SH-SY5Y (cell line): ENCODE measurements around the gene XXYLT1.

ENCODE experiments used
- GATA2 ChIP-seq: IDR thresholded peaks from 2 replicates; pipeline ENCODE4 v1.6.1; 2011; ENCODE audit warnings: mild to moderate bottlenecking, low read depth, low read length
- GATA3 ChIP-seq: IDR thresholded peaks from 2 replicates; pipeline ENCODE4 v1.6.1; 2011; ENCODE audit warnings: low read depth, mild to moderate bottlenecking, low read length, moderate library complexity

GRCh38 chr3:195263193-195263924 is 7.6 kb downstream of the XXYLT1 start:
- TF ChIP-seq GATA3 (no peak), GATA2 (no peak)
